Neural cell (in vitro differentiated cells): ENCODE data around the gene NBL1. TPM values are rescaled to one million over a fixed set of nuclear protein-coding genes. Genes with fewer than 3 reads are reported as not detected.

Experiments
- H2AFZ ChIP-seq: fragments of 200-600, 300-800 bp; sonication (generic), shearing (Covaris generic); 2 replicates; pipeline ENCODE4 v1.6.0; 2014; ENCODE audit warnings: low read depth, mild to moderate bottlenecking, antibody characterized with exemption, low read length, moderate library complexity
- H3F3A ChIP-seq: fragments of 200-600 bp; shearing (Covaris generic); 2 replicates; pipeline ENCODE4 v1.6.1; 2016; ENCODE audit warnings: mild to moderate bottlenecking, moderate library complexity, mixed read lengths, antibody characterized with exemption, low read length; ENCODE audit not compliant: insufficient read depth, poor library complexity, severe bottlenecking
- H3K27ac ChIP-seq: fragments of 200-600, 300-800 bp; sonication (generic), shearing (Covaris generic); 2 replicates; pipeline ENCODE4 v1.5.1; 2014; ENCODE audit warnings: mild to moderate bottlenecking, low read length, moderate library complexity
- H3K27me3 ChIP-seq: fragments of 300-800, 200-600 bp; sonication (generic), shearing (Covaris generic); 2 replicates; pipeline ENCODE4 v1.6.0; 2014; ENCODE audit warnings: mild to moderate bottlenecking, low read depth, low read length, moderate library complexity; ENCODE audit not compliant: insufficient read depth
- H3K36me3 ChIP-seq: fragments of 300-800, 200-600 bp; sonication (generic), shearing (Covaris generic); 2 replicates; pipeline ENCODE4 v1.5.1; 2014; ENCODE audit warnings: mild to moderate bottlenecking, antibody characterized with exemption, low read length, moderate library complexity; ENCODE audit not compliant: insufficient read depth
- H3K4me2 ChIP-seq: fragments of 300-800, 200-600 bp; sonication (generic), shearing (Covaris generic); 2 replicates; pipeline ENCODE4 v1.6.0; 2014; ENCODE audit warnings: mild to moderate bottlenecking, low read length
- H3K4me3 ChIP-seq: fragments of 300-800, 200-600 bp; sonication (generic), shearing (Covaris generic); 2 replicates; pipeline ENCODE4 v1.5.1; 2014; ENCODE audit warnings: mild to moderate bottlenecking, low read length, moderate library complexity
- H3K79me2 ChIP-seq: fragments of 200-600 bp; shearing (Covaris generic); replicated peaks from 2 replicates; pipeline ENCODE4 v1.6.0; 2014; ENCODE audit warnings: mild to moderate bottlenecking, low read length, moderate library complexity; ENCODE audit not compliant: insufficient read depth
- H3K9ac ChIP-seq: fragments of 300-800, 200-600 bp; sonication (generic), shearing (Covaris generic); 2 replicates; pipeline ENCODE4 v1.6.1; 2016; ENCODE audit warnings: mild to moderate bottlenecking, low read length, mixed read lengths
- H3K9me2 ChIP-seq: fragments of 200-600 bp; shearing (Covaris generic); 2 replicates; pipeline ENCODE4 v1.6.1; 2016; ENCODE audit warnings: mild to moderate bottlenecking, low read length, mixed read lengths; ENCODE audit not compliant: insufficient read depth
- H3K9me3 ChIP-seq: fragments of 200-600, 300-800 bp; sonication (generic), shearing (Covaris generic); 2 replicates; pipeline ENCODE4 v1.6.1; 2016; ENCODE audit warnings: mild to moderate bottlenecking, mixed run types, low read length, moderate library complexity, mixed read lengths
- H4K20me1 ChIP-seq: fragments of 200-600 bp; shearing (Covaris generic); 2 replicates; pipeline ENCODE4 v1.6.1; 2016; ENCODE audit warnings: mild to moderate bottlenecking, mixed run types; ENCODE audit not compliant: insufficient read depth
- EP300 ChIP-seq: fragments of 450-650 bp; conservative IDR thresholded peaks from 2 replicates; pipeline ENCODE4 v1.6.1; 2014; ENCODE audit warnings: antibody characterized with exemption, mild to moderate bottlenecking, moderate library complexity; ENCODE audit not compliant: poor library complexity, severe bottlenecking
- EZH2 ChIP-seq: fragments of 200-600, 300-800 bp; shearing (Covaris generic), sonication (generic); IDR thresholded peaks from 2 replicates; pipeline ENCODE4 v1.6.1; 2014; ENCODE audit warnings: antibody characterized with exemption, low read length, borderline replicate concordance, mild to moderate bottlenecking; ENCODE audit not compliant: insufficient read depth, poor library complexity, severe bottlenecking
- MXI1 ChIP-seq: fragments of 450-650 bp; conservative IDR thresholded peaks from 2 replicates; pipeline ENCODE4 v1.6.1; 2014; ENCODE audit warnings: antibody characterized with exemption, mild to moderate bottlenecking; ENCODE audit not compliant: poor library complexity, severe bottlenecking
- POLR2AphosphoS5 ChIP-seq: IDR thresholded peaks from 2 replicates; pipeline ENCODE4 v1.6.1; 2012
- RAD21 ChIP-seq: fragments of 450-650 bp; conservative IDR thresholded peaks from 2 replicates; pipeline ENCODE4 v1.6.1; 2014; ENCODE audit warnings: antibody characterized with exemption, mild to moderate bottlenecking, moderate library complexity
- SMC3 ChIP-seq: fragments of 450-650 bp; conservative IDR thresholded peaks from 2 replicates; pipeline ENCODE4 v1.6.1; 2014; ENCODE audit warnings: antibody characterized with exemption, mild to moderate bottlenecking, moderate library complexity; ENCODE audit not compliant: poor library complexity
- TAF1 ChIP-seq: IDR thresholded peaks from 2 replicates; pipeline ENCODE4 v1.6.1; 2012; ENCODE audit warnings: low read depth
- polyA plus RNA-seq: library from polyadenylated mRNA; depleted of rRNA; stranded (reverse); fragments of >200 nt; gene quantifications from 2 replicates; pipeline ENCODE4 v1.2.3, GENCODE V29; 2014
- TF ChIP-seq, protein P1 (sequence below): IDR thresholded peaks from 2 replicates; pipeline ENCODE4 v1.6.1; 2012; ENCODE audit warnings: borderline replicate concordance
- TF ChIP-seq, protein P2 (sequence below): fragments of 450-650 bp; IDR thresholded peaks from 2 replicates; pipeline ENCODE4 v1.5.1; 2014; ENCODE audit warnings: antibody characterized with exemption, mild to moderate bottlenecking, moderate library complexity; ENCODE audit not compliant: poor library complexity, severe bottlenecking

The NBL1 gene
- polyA plus RNA-seq, 1 donor from 2014 or later, result 9.9 TPM

GRCh38 chr1:19661721-19662228 is 17.7 kb downstream of the NBL1 start:
- Histone ChIP-seq H2AFZ (no peak overlapping the region), H3K4me2 (no peak overlapping the region), H3K9ac (no peak overlapping the region), H3K27me3 (peaks cover 38% of the 10 kb centered on the region), H3K36me3 (no peaks in the 10 kb centered on the region), H3K9me2 (no peaks in the 10 kb centered on the region), H3K4me3 (no peak overlapping the region), H3K79me2 (no peaks in the 10 kb centered on the region), H3K27ac (no peak overlapping the region), H4K20me1 (peaks cover 3% of the 10 kb centered on the region), H3F3A (no peaks in the 10 kb centered on the region), H3K9me3 (no peaks in the 10 kb centered on the region)
- no peak for TF ChIP-seq MXI1
- peak; percentile 81 for TF ChIP-seq RAD21
- TF ChIP-seq EP300, result no peak
- TF ChIP-seq TAF1, result no peak
- peak; percentile 78 for TF ChIP-seq SMC3
- TF ChIP-seq, protein P1, sequence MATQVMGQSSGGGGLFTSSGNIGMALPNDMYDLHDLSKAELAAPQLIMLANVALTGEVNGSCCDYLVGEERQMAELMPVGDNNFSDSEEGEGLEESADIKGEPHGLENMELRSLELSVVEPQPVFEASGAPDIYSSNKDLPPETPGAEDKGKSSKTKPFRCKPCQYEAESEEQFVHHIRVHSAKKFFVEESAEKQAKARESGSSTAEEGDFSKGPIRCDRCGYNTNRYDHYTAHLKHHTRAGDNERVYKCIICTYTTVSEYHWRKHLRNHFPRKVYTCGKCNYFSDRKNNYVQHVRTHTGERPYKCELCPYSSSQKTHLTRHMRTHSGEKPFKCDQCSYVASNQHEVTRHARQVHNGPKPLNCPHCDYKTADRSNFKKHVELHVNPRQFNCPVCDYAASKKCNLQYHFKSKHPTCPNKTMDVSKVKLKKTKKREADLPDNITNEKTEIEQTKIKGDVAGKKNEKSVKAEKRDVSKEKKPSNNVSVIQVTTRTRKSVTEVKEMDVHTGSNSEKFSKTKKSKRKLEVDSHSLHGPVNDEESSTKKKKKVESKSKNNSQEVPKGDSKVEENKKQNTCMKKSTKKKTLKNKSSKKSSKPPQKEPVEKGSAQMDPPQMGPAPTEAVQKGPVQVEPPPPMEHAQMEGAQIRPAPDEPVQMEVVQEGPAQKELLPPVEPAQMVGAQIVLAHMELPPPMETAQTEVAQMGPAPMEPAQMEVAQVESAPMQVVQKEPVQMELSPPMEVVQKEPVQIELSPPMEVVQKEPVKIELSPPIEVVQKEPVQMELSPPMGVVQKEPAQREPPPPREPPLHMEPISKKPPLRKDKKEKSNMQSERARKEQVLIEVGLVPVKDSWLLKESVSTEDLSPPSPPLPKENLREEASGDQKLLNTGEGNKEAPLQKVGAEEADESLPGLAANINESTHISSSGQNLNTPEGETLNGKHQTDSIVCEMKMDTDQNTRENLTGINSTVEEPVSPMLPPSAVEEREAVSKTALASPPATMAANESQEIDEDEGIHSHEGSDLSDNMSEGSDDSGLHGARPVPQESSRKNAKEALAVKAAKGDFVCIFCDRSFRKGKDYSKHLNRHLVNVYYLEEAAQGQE, result no peak
- TF ChIP-seq EZH2, result no peak
- no peak for TF ChIP-seq POLR2AphosphoS5
- TF ChIP-seq, protein P2, sequence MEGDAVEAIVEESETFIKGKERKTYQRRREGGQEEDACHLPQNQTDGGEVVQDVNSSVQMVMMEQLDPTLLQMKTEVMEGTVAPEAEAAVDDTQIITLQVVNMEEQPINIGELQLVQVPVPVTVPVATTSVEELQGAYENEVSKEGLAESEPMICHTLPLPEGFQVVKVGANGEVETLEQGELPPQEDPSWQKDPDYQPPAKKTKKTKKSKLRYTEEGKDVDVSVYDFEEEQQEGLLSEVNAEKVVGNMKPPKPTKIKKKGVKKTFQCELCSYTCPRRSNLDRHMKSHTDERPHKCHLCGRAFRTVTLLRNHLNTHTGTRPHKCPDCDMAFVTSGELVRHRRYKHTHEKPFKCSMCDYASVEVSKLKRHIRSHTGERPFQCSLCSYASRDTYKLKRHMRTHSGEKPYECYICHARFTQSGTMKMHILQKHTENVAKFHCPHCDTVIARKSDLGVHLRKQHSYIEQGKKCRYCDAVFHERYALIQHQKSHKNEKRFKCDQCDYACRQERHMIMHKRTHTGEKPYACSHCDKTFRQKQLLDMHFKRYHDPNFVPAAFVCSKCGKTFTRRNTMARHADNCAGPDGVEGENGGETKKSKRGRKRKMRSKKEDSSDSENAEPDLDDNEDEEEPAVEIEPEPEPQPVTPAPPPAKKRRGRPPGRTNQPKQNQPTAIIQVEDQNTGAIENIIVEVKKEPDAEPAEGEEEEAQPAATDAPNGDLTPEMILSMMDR, result peak; percentile 86

- Histone ChIP-seq H3K4me2 (no peak overlapping the region), H3K36me3 (no peaks in the 10 kb centered on the region), H3K4me3 (no peak overlapping the region), H3K27me3 (peaks cover 43% of the 10 kb centered on the region), H3K9me3 (no peaks in the 10 kb centered on the region), H3K79me2 (no peaks in the 10 kb centered on the region), H3F3A (no peaks in the 10 kb centered on the region), H4K20me1 (peaks cover 3% of the 10 kb centered on the region), H2AFZ (no peak overlapping the region), H3K27ac (no peak overlapping the region), H3K9ac (no peak overlapping the region), H3K9me2 (no peaks in the 10 kb centered on the region)
- no peak for TF ChIP-seq RAD21
- TF ChIP-seq POLR2AphosphoS5, result no peak
- TF ChIP-seq, protein P1, result no peak
- no peak for TF ChIP-seq EP300
- TF ChIP-seq SMC3, result no peak
- TF ChIP-seq MXI1, result no peak
- TF ChIP-seq, protein P2, result no peak
- no peak for TF ChIP-seq TAF1
- no peak for TF ChIP-seq EZH2
Observed at GRCh38 chr1:19662313-19662712, 18.2 kb downstream of the NBL1 start.
